ENCODE measurements around the gene IGLL1.

- no peak for TF ChIP-seq CTCF (IDR thresholded peaks at IDR 0.05)
- no peak for TF ChIP-seq POLR2A (IDR thresholded peaks at IDR 0.05)
These were observed 15.8 kb downstream of the IGLL1 start for GRCh38 chr22:23564276-23564675.

All from adrenal gland (tissue), 5 donors.